ENCODE results near the gene PRMT5. TPM values are rescaled to one million over a fixed set of nuclear protein-coding genes. Genes with fewer than 3 reads are reported as not detected.

PRMT5 gene
- total RNA-seq, 1 donor from 2014 or later: 91.6 TPM

DNA sequence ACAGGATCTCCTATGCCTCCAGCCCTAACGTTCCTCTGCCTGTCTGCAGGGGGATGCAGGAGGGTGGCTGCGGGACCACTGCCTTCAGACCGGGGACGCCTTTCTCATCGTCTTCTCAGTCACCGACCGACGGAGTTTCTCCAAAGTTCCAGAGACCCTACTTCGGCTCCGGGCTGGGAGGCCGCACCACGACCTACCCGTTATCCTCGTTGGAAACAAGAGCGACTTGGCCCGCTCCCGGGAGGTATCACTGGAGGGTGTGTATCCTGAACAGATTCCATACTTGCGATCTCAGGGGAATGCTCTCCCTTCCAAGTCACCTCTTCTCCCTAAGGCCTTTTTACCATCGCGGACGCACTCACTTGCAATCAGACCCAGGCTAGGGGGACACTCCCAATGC, 43.2 kb downstream of the PRMT5 start:
- DNase-seq (ENCODE audit: low read depth) (no peak), FAIRE-seq (no peak)
- Histone ChIP-seq H2AFZ (ENCODE audit: low read depth, low read length) (peak overlapping the region; percentile 85), H3K4me3 (ENCODE audit: insufficient read depth, low read depth, low read length) (no peak overlapping the region), H3K4me1 (ENCODE audit: insufficient read depth, low read length) (peaks cover 22% of the 10 kb centered on the region), H3K9me3 (ENCODE audit: insufficient read depth, low read depth, low read length) (no peaks in the 10 kb centered on the region), H3K27ac (ENCODE audit: low read depth, low read length) (no peak overlapping the region), H3K79me2 (ENCODE audit: insufficient read depth, low read length) (no peaks in the 10 kb centered on the region), H3K9ac (ENCODE audit: low read length) (no peak overlapping the region), H4K20me1 (ENCODE audit: insufficient read depth, low read length) (no peaks in the 10 kb centered on the region), H3K4me2 (ENCODE audit: low read length) (peak overlapping the region; percentile 84), H3K27me3 (ENCODE audit: insufficient read depth, low read length) (no peaks in the 10 kb centered on the region), H3K36me3 (ENCODE audit: insufficient read depth, low read length) (no peaks in the 10 kb centered on the region)
- H3K36me3 Mint-ChIP-seq (ENCODE audit: low read depth, unreplicated experiment): no peaks in the 10 kb centered on the region
- no peak overlapping the region for H3K27ac Mint-ChIP-seq (ENCODE audit: unreplicated experiment)
- H3K27me3 Mint-ChIP-seq (ENCODE audit: low read depth, unreplicated experiment): peaks cover 5% of the 10 kb centered on the region
- no peaks in the 10 kb centered on the region for H3K9me3 Mint-ChIP-seq (ENCODE audit: unreplicated experiment)
- TF ChIP-seq, protein P1, sequence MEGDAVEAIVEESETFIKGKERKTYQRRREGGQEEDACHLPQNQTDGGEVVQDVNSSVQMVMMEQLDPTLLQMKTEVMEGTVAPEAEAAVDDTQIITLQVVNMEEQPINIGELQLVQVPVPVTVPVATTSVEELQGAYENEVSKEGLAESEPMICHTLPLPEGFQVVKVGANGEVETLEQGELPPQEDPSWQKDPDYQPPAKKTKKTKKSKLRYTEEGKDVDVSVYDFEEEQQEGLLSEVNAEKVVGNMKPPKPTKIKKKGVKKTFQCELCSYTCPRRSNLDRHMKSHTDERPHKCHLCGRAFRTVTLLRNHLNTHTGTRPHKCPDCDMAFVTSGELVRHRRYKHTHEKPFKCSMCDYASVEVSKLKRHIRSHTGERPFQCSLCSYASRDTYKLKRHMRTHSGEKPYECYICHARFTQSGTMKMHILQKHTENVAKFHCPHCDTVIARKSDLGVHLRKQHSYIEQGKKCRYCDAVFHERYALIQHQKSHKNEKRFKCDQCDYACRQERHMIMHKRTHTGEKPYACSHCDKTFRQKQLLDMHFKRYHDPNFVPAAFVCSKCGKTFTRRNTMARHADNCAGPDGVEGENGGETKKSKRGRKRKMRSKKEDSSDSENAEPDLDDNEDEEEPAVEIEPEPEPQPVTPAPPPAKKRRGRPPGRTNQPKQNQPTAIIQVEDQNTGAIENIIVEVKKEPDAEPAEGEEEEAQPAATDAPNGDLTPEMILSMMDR (IDR thresholded peaks at IDR 0.05; ENCODE audit: insufficient read depth, low read depth, low read length): no peak
- TF ChIP-seq EZH2 (IDR thresholded peaks at IDR 0.05; ENCODE audit: insufficient read depth, low read length): no peak
- H3K4me3 Mint-ChIP-seq (ENCODE audit: unreplicated experiment): peak overlapping the region; percentile 8
- H3K4me1 Mint-ChIP-seq (ENCODE audit: low read depth, unreplicated experiment): peaks cover 21% of the 10 kb centered on the region

GRCh38 chr14:22884738-22885523, 44.2 kb downstream of the PRMT5 start:
- H3K27ac Mint-ChIP-seq (ENCODE audit: unreplicated experiment): no peak overlapping the region
- Histone ChIP-seq H4K20me1 (ENCODE audit: insufficient read depth, low read length) (no peaks in the 10 kb centered on the region), H3K4me3 (ENCODE audit: insufficient read depth, low read depth, low read length) (no peak overlapping the region), H3K4me2 (ENCODE audit: low read length) (no peak overlapping the region), H3K27ac (ENCODE audit: low read depth, low read length) (no peak overlapping the region), H2AFZ (ENCODE audit: low read depth, low read length) (no peak overlapping the region), H3K27me3 (ENCODE audit: insufficient read depth, low read length) (no peaks in the 10 kb centered on the region), H3K79me2 (ENCODE audit: insufficient read depth, low read length) (no peaks in the 10 kb centered on the region), H3K36me3 (ENCODE audit: insufficient read depth, low read length) (no peaks in the 10 kb centered on the region), H3K9me3 (ENCODE audit: insufficient read depth, low read depth, low read length) (no peaks in the 10 kb centered on the region), H3K9ac (ENCODE audit: low read length) (no peak overlapping the region), H3K4me1 (ENCODE audit: insufficient read depth, low read length) (peaks cover 22% of the 10 kb centered on the region)
- H3K4me1 Mint-ChIP-seq (ENCODE audit: low read depth, unreplicated experiment): peaks cover 21% of the 10 kb centered on the region
- H3K9me3 Mint-ChIP-seq (ENCODE audit: unreplicated experiment): no peaks in the 10 kb centered on the region
- FAIRE-seq (no peak), DNase-seq (ENCODE audit: low read depth) (no peak)
- TF ChIP-seq, protein P1 (IDR thresholded peaks at IDR 0.05; ENCODE audit: insufficient read depth, low read depth, low read length): no peak
- no peak for TF ChIP-seq EZH2 (IDR thresholded peaks at IDR 0.05; ENCODE audit: insufficient read depth, low read length)
- no peaks in the 10 kb centered on the region for H3K36me3 Mint-ChIP-seq (ENCODE audit: low read depth, unreplicated experiment)
- peak overlapping the region; percentile 45 for H3K4me3 Mint-ChIP-seq (ENCODE audit: unreplicated experiment)
- peaks cover 5% of the 10 kb centered on the region for H3K27me3 Mint-ChIP-seq (ENCODE audit: low read depth, unreplicated experiment)
